Transverse colon (tissue), 4 donors: ENCODE data around the gene HDLBP.

Source experiments
- CTCF ChIP-seq, 5 experiments: fragments of 200-600 bp in 3 of 5; fragments of 450-650 bp in 2 of 5; sonication (generic) in 3 of 5; IDR thresholded peaks; 1 replicate in 2 of 5; 2 replicates in 3 of 5; pipeline ENCODE4 v1.5.1; 2016 to 2017; ENCODE audit warnings: antibody characterized with exemption in 5 of 5, inconsistent platforms in 3 of 5, mild to moderate bottlenecking in 2 of 5, moderate library complexity in 1 of 5
- POLR2AphosphoS5 ChIP-seq, 3 donors: sonication (generic); formaldehyde crosslinking; IDR thresholded peaks; one replicate each; pipeline ENCODE4 v1.6.1; 2016; ENCODE audit warnings: antibody characterized with exemption in 3 of 3

GRCh38 chr2:241234066-241234790, 81.2 kb downstream of the HDLBP start:
- TF ChIP-seq CTCF (IDR thresholded peaks at IDR 0.05) (no peak), POLR2AphosphoS5 (IDR thresholded peaks at IDR 0.05) (no peak)
